Epidermal melanocyte (primary cell): Measurements from ENCODE around the gene WDR83.

Experiments used
- DNase-seq: peaks from one replicate; pipeline ENCODE4 v3.0.0; 2011; ENCODE audit warnings: low spot score; ENCODE audit not compliant: insufficient read length

The WDR83 gene

DNA sequence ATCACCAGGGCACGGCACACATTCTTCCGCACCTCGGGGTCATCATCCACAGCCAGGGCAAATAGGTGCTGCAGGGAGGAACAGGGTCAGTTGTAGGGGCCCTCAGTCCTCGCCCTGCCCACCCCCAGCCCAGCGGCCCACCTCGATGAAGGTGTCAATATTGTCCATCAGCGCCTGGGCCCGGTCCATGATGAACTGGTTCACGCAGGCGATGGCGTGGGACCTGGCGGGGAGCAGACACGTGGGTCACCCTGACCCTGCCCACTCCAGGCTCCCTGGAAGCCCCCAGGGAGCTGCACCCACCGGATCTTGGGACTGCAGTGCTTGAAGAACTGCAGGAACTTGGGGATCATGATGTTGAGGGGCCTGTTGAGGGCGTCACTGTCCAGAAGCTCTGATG, 48.5 kb downstream of the WDR83 start:
- no peak for DNase-seq

DNA sequence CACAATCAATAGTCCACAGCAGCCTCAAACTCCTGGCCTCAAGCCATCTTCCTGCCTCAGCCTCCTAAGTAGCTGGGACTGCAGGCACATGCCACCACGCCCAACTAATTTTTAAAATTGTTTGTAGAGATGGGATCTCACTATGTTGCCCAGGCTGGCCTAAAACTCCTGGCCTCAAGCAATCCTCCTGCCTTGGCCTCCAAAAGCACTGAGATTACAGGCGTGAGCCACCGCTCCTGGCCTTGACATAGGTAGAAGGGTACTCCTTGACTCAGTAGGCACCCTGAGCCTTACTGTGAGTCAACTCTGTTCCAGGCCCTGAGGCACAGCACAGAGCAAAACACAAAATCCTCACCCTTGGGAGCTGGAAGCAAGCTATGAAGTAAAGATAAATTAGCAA, 49.3 kb downstream of the WDR83 start:
- DNase-seq, result no peak

DNA sequence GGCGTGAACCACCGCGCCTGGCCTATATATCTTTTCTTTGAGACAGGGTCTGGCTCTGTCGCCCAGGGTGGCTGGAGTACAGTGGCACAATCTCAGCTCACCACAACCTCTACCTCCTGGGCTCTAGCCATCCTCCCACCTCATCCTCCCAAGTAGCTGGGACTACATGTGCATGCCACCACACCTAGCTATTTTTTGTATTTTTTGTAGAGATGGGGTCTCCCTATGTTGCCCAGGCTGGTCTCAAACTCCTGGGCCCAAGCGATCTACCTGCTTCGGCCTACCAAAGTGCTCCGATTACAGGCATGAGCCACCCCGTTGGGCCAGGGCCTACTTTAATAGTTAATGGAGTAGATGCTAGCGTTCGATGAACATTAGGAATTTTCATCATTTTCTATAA, 53.7 kb downstream of the WDR83 start:
- DNase-seq, result no peak

DNA sequence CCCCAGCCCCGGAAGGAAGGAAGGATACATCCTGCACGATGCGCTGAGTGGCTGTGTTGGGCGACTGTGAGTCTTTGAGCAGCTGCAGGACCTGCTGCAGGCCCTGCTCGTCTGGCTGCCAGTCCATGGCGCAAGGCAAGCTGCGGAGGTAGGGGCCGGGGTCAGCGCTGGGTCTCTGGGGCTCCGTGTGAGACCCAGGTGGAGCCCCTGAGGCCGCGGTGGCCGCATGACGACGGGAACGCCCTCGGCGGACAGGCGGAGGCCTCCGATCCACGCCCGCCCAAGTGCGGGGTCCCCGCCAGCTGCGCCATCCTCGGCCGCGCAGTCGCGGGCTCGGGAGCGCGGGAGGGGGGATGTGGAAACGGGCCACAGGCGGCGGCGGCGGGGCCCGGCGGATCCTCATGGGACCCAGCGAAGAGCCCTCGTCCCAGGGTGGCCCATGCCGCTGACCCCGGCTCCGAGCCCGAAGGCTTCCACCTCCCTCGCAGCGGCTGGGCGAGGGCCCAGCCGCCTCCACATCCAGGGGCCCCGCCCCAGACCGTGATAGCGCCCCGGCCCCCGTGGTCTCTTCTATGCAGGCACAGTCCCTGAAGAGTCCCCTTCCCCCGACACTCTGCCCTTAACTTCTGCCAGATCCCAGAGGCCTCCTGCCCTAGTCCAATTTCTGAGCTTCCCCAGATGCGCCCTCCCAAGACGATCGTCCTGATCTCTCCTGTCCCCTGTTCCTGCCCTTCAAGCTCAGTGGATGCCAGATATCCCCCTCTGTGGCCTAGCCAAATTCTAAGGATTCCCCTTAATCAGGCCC, 54.4 kb downstream of the WDR83 start:
- no peak for DNase-seq

DNA sequence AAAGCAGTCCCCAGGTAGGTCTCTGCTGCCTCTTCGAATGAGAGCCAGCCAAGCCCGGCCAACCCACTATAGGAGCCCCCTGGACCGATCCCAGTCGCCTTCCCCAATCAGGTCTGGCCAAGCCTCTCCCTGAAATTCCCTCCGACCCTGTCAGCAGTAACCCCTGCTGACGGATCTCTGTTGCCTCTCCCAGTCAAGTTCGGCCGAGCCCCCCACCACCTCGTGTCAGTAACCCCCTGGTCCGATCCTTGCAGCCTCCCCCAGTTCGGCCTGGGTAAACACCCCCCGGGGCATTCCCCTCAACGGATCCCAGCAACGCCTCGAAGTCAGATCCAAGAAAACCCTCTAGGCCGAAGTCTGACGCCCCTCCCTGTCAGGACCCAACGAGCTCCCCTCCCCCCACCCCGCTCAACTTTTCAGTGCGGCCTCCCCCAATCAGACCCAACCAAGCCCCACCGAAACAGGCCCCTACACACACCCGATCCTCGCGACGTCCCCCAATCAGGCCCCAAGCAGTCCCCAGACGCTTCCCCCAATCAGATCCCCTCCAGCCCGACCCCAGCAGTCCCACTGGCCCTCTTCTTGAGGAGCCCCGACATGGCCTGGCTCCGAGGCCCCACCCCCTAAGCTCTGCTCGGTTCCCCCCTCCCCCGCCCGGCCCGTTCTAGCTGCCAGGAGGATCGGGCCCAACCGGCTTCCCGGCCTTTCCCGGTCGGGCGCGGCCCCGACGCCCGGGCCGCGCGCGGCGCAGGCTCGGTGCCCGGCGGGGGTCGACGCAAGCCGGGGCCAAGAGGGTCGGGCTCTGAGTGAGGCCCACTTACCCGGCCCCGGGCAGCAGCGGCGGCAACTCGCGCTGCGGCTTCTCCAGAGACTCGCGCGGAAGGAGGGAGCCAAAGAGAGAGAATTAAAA, 55.3 kb downstream of the WDR83 start:
- DNase-seq, result peak; percentile 71

DNA sequence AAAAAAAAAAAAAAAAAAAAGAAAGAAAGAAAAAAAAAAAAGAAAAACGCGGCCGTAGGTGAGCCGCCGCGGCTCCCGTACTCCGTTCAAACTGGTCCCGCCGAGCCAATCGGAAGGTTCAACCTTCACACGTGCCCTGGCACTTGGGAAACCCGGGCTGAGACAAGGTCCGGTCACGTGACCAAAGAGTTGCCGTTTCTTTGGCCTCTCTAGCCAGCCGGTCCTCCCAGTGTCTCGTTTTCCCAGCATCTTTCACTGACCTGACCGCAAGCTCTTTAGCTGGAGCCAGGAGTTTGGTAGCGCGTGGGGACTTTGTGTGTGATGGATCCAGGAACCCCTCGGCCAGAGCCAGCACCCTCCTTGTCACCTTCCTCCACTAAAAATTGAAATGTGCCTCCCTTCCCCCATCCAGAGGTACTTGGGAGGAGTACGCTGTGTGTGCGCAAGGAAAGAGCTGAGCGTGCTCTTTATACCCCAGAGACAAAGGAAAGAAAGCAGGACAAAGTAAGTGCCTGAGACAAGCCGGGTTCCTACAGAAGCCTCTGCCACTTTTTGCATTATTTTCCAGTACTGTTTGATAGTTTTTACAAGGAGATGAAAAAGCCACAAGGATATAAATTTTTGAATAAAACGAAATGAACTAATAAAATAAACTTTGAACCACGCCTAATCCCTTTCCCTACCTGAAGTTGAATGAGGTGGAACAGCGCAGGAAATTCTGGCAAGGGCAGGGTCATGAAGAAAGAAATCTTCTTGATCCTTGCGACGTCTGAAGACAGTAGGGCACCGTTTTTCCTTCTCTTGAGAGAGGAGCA, 56.2 kb downstream of the WDR83 start:
- peak; percentile 100 for DNase-seq

DNA sequence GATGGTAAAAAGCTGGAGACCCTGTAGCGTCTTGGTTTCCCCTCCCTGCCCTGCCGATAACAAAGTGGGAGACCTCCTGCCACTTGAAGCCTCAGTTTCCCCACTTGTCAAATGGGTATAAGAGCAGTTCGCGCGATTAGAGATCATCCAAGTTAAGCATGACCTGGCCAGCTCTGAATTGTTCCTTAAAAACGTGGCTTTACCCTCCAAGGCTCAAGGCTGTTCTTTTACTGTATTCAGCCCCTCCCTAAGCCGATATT, 56.7 kb downstream of the WDR83 start:
- no peak for DNase-seq

DNA sequence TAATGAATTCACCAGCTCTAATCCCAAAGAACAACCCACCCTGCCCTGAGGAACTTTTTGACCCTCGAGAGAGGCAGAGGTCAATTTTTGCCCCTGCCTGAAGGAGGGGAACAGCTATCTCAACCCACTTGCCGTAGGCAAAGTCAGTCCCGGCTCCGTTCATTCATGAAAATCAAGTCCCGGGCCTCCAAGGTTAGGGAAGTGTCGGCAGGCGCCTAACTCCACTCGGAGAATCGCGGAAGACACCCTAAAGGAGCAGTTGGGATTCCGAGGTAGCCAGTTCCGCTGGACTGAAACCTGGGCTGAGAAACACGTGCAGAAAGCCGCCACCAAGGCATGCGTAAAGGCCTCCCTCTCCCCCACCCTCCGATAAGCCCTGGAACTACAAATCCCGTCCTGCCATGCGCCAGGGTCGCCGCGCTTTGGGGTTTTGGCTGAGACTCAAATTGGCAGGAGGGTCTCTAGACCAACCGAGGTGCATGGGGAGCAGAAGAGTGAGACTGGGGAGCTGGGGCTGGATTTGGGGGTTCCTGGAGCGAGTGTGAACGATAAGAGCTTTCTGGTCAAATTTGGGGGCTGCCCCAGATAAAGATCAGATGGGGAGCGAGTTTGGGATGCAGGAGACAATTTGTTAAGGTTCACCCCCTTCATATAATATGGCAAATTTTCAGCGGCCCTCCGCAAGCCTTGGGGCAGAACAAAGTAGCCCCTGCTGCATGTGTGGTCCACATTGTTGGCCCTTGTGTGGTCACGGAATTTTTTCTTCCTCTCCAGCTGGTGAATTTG, 57.2 kb downstream of the WDR83 start, which contains the start of gene TNPO2:
Gene TNPO2 (minus strand): TSS at position 292 of the 786 bp plus-strand sequence. CDS start 2,955 bp downstream, outside the sequence.
- DNase-seq, result peak; percentile 80
